GM21576 (cell line): Measurements from ENCODE around the gene DIO1.
"Not testable (repeated sequence)": the region's sequence is repeated elsewhere in the genome, so short reads cannot be mapped to it uniquely, and the experiment has no call there.

Experiments used
- ATAC-seq: cut with Tn5 transposase; IDR thresholded peaks from one replicate; pipeline ENCODE4 v1.9.1; 2021; ENCODE audit warnings: mild to moderate bottlenecking, moderate library complexity; ENCODE audit not compliant: unreplicated experiment

Gene DIO1

GRCh38 chr1:53893999-53894636 is at the start of gene DIO1:
Gene DIO1 (plus strand): TSS chr1:53894187. CDS start chr1:53894211, 24 bp downstream.
- ATAC-seq = no peak

DNA sequence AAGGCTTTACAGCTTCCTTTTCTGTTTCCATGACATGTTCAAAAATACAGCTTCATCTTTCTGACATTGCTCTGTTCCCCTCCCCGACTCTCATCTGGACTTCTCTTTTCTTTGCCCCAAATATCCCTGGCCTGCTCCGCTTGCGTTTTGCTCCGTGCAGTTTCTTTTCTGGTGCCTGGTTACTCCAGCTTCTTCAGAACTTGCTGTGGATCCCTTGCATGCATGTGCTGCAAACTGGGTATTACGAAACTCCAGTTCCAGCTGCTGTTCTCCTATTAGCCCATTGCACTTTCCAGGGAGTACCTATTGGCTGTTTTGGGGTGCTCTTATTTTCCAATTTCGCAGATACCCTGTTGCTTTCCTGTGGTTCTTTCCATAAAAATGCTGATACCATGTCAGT is 46.0 kb upstream of the DIO1 start:
- no peak for ATAC-seq

DNA sequence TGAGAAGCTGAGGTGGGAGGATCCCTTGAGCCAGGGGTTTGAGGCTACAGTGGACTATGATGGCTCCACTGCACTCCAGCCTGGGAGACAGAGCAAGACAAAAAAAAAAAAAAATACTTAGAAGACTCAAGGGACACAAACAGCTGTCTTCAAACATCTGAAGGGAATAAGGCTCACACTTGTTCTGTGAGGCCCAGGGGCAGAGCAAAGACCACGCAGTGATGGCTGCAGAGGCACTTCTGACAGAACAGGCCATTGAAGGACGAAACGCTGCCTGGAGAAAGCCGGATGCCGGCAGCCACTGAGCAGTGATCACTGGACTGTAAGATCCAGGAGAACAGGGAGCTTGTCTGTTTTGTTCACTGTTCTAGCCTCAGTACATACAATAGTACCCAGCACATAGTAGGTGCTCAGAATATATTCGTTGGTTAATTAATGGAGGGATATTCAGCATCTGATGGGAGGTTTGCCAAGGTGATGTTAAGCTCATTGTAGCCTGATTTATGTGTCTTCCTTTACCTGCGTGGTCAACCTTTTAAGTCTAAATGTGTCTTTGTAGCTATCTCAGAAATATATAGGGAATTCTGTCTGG is 43.8 kb upstream of the DIO1 start:
- no peak for ATAC-seq

DNA sequence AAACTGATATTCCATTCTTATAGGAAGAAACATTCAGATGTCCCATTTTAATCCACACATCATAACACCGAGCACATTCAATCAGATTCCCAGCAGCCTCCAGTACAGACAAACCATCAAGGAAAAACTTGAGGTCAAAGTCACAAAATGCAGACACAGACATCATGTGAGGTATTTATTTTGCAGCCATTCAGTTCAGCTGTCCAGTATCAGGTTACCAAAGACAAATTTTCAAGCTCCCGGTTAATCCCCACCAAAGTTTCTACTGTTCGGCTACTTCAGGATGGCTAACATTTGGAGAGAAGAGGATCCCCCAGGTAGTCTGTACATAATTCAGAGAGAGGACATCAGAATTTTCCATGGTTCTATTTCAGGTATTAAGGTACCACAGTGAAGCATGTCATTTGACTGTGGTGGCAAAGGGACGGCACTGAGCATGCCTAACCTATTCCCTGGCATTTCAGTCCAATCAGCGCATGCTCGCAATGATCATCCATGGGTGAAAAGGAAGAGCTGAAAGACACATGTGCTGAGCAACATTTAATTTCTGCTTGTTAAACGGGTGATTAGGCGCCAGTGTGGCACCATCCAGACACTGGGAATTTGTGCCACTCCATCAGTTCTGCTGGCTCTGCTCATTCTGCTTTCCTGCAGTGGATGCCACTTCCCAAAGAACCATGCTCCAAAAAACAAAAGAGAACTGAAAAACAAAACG is 42.3 kb upstream of the DIO1 start:
- ATAC-seq = no peak

GRCh38 chr1:53860967-53861411 is 33.0 kb upstream of the DIO1 start:
- no peak for ATAC-seq

GRCh38 chr1:53862507-53862906 is 31.5 kb upstream of the DIO1 start:
- no peak for ATAC-seq

DNA sequence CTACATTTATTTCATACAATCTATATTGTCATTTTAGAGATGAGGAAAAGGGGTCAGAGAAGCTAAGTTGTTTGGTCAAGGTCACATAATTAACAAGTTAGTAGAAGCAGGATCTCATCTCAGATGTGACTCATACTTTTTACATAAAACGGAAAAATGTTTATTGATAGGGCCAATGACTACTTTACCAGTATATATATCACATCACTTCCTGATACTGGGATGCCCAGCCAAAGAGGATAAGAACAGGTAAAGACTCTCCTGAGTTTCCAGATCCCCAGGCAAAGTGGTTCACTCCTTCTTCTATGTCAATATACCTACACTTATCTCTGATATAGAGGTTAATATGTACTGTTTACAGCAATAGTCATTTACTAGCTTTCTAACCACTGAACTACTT is 25.4 kb upstream of the DIO1 start:
- no peak for ATAC-seq

GRCh38 chr1:53869454-53870117 is 24.4 kb upstream of the DIO1 start:
- ATAC-seq = no peak

DNA sequence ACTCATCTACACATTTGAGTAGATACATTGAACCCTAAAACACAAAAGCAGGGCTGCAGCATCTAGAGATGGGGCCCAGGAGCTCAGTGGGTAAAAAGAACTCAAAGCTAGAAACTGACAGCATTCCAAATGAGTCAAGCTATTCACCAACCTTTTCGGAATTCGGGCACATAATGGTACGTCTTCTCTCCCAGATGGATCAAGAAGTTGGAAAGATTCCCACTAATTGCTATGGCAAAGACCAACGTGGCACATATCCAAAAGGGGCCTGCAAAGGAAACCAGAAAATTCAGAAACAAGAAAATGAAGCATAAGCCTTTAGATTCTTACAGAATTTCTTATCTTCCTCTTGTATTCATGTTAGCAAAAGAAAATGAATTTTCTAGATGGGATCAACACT is 22.8 kb upstream of the DIO1 start:
- ATAC-seq = no peak

GRCh38 chr1:53871773-53872484 is 22.1 kb upstream of the DIO1 start:
- no peak for ATAC-seq

DNA sequence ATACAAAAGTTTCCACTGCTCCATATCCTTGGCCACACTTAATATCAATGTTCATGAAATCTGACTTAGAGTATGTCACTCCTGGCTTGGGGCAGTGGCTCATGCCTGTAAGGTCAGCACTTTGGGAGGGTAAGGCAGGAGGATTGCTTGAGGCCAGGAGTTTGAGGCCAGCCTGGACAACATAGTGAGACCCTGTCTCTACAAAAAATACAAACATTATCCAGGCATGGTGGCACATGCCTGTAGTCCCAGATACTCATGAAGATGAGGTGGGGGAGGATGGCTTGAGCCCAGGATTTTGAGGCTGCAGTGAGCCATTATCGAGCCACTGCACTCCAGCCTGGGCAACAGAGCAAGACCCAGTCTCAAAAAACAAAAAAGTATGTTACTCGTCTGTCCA is 18.8 kb upstream of the DIO1 start:
- not testable (repeated sequence) for ATAC-seq

DNA sequence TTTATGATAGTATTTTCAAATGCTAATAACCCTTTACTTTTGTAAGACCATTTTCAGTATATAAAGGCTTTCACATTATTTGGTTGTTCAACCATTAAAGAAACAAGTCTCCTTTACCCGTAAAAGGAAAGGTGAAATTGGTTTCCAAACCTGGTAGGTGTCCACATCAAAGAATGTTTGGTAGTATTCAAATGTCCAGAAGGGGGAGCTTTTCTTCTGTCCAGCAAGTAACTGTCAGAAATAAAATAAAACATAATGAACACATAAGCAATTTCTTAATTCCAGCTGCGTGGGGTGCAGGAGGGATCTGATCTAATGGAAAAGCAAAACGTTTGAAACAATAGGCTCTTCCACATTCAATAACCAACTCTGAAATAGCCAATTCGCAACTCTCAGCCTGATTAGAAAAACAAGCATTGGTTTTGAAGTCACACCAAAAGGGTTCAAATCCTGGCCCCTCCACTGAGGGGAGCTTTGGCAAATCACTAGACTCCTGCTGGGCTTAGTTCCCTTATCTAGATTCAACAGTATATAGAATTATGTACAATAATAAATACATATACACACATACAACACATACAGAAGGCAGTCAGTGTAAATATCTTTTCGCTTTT is 15.4 kb upstream of the DIO1 start:
- no peak for ATAC-seq

GRCh38 chr1:53881853-53882252 is 12.1 kb upstream of the DIO1 start:
- ATAC-seq = not testable (repeated sequence)

DNA sequence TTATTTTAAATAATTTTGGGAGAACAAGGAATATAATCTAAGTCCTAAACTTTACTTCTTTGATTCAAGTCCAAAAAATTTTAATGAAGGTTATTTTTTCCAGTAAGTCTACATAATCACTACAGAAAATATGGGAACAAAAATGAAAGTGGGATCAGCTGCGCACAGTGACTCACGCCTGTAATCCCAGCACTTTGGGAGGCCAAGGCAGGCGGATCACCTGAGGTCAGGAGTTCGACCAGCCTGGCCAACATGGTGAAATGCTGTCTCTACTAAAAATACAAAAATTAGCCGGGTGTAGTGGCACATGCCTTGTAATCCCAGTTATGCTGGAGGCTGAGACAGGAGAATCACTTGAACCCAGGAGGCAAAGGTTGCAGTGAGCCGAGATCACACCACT is 10.4 kb upstream of the DIO1 start:
- not testable (repeated sequence) for ATAC-seq

DNA sequence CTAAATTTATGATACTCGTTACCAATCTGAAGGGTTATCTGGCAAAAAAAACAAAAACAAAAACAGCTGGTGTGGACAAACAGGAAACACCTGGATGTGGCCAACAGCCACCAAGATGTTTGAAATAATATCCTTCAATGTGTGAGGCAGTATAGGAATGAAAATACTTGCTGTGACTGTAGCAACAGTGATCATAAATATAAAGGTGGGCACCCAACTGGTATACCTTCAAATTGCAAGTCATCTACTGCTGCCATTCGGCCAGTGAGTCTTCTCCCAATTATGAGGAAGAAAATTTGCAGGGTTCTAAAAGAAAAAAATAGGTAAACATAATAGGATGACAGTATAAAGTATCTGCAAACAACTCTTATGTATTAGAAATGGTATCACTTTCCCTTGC is 5.3 kb upstream of the DIO1 start:
- ATAC-seq = no peak

DNA sequence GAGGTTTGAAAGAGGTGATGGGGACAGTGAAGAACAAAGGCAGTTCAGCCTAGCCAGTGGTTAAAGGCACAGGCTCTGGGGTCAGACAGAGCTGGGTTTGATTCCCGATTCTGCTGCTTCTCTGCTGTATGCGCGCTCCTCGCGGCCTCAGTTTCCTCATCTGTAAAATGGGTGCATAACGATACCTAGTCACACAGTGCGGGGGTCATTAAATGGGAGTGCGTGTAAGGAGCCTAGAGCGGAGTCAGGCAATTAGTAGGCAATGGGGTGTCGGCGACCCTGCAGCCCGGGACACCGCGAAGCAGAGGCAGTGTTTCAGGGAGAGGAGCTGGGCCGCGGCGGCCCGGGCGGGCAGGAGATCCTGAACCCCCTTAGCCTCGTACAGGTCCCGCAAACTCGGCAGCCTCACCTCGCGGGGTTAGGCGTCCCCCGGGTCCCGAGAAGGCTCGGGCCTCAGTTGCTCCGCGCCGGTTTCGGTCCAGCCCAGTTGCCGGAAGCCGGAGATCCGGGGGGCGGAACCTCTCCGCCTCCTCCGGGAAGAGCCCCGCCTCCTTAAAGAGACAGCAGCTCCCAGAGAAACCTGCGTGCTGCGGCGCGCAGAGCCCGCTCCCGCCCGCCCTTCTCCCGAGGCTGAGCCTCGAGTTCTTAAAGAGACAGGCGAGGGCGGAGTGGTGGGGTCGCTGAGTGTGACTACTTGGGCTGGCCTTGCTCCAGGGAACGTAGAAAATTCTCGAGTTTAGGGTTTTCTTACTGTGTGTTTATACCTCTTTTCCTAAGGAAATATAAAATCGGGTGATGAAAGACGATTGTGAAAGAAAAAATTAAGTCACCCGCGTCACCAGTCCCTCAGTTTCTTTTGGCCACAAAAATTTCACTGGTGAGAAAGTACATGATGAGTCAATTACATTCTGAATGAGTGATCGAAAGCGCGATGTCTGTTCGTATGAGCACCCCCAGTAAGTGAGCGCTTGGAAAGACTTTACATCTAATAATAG is 4.4 kb upstream of the DIO1 start, which contains the start of gene YIPF1:
YIPF1 (minus strand) TSS at position 494 of the 995 bp plus-strand sequence. CDS start 860 bp downstream, outside the sequence.
- peak; percentile 77 for ATAC-seq

DNA sequence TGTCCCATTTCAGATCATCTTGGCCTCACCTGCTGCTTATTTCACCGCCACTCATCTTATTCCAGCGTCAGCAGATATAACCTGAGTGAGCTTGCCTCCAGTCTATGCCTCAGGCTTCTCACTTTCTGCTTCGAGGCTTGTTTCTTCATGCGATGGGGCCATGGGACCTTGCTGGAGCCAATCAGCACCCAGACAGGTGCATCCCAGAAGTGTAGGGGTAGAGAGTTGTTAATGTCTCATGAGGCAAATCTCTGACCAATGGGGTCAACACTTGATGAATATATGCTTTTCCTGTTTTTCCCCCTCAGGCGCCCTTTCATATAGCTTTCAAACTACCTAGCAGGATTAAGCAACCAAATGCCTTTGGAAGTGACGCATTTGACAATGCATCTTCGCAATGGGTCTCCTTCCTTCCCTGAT is 3.5 kb upstream of the DIO1 start:
- no peak for ATAC-seq

DNA sequence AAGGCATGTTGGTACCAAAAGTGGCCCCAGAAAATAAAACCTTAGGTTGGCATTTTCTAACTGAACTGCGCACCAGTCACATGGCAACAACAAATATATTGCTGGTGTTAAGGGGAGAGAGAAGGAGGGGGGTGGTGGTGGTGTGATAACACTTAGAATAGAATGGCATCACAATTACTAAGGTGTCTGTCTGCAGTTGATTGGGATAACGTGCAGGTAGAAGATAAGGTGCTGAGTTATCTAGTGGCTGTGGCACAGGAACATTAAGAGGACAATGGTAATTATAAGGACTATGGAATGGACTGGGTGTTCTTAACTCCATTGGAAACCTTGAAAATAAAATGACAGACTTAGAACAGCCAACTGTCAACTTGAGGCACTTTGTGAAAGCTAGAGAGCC is 3.0 kb upstream of the DIO1 start:
- no peak for ATAC-seq

GRCh38 chr1:53891678-53892077 is 2.3 kb upstream of the DIO1 start:
- no peak for ATAC-seq
